ENCODE measurements around the gene THBS2.

DNA sequence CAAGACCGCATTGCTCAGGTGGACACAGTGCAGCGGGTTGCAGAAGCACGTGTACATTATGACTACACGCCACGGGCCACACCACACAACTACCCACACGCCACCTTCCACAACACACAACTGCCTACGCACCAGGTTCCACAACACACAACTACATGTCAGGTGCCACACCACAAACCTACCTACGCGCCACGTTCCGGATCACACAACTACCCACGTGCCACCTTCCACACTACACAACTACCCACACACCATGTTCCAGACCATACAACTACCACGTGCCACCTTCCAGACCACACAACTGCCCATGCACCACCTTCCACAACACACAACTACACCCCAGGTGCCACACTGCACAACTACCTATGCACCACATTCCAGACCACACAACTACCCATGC lies 20.5 kb downstream of the THBS2 start:
- TF ChIP-seq, protein P1, sequence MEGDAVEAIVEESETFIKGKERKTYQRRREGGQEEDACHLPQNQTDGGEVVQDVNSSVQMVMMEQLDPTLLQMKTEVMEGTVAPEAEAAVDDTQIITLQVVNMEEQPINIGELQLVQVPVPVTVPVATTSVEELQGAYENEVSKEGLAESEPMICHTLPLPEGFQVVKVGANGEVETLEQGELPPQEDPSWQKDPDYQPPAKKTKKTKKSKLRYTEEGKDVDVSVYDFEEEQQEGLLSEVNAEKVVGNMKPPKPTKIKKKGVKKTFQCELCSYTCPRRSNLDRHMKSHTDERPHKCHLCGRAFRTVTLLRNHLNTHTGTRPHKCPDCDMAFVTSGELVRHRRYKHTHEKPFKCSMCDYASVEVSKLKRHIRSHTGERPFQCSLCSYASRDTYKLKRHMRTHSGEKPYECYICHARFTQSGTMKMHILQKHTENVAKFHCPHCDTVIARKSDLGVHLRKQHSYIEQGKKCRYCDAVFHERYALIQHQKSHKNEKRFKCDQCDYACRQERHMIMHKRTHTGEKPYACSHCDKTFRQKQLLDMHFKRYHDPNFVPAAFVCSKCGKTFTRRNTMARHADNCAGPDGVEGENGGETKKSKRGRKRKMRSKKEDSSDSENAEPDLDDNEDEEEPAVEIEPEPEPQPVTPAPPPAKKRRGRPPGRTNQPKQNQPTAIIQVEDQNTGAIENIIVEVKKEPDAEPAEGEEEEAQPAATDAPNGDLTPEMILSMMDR (IDR thresholded peaks at IDR 0.05) = no peak
- TF ChIP-seq POLR2A (IDR thresholded peaks at IDR 0.05) = no peak
